Immature natural killer cell (primary cell): ENCODE results near the gene THOC2. TPM values are rescaled to one million over a fixed set of nuclear protein-coding genes. Genes with fewer than 3 reads are reported as not detected.

Experiments used
- DNase-seq, 3 donors: peaks; one replicate each; pipeline ENCODE4 v3.0.0; 2022; ENCODE audit warnings: mixed read lengths in 1 of 3
- H3K27ac Mint-ChIP-seq, 6 donors: one replicate each; pipeline ENCODE4 v1.8.0; 2020; ENCODE audit warnings: mixed read lengths in 6 of 6, mild to moderate bottlenecking in 5 of 6, inconsistent platforms in 4 of 6, moderate library complexity in 3 of 6
- H3K27me3 Mint-ChIP-seq, 3 donors: one replicate each; pipeline ENCODE4 v1.8.0; 2020 to 2021; ENCODE audit warnings: low read depth in 3 of 3, mild to moderate bottlenecking in 3 of 3, mixed read lengths in 3 of 3, moderate library complexity in 3 of 3, inconsistent platforms in 1 of 3
- H3K36me3 Mint-ChIP-seq, 3 donors: one replicate each; pipeline ENCODE4 v1.8.0; 2020; ENCODE audit warnings: mixed read lengths in 3 of 3, inconsistent platforms in 2 of 3, mild to moderate bottlenecking in 2 of 3
- H3K4me1 Mint-ChIP-seq, 2 donors: one replicate each; pipeline ENCODE4 v1.8.0; 2020; ENCODE audit warnings: inconsistent platforms in 2 of 2, mild to moderate bottlenecking in 2 of 2, mixed read lengths in 2 of 2, moderate library complexity in 1 of 2
- H3K4me3 Mint-ChIP-seq, 5 donors: one replicate each; pipeline ENCODE4 v1.8.0; 2020; ENCODE audit warnings: mild to moderate bottlenecking in 5 of 5, mixed read lengths in 5 of 5, inconsistent platforms in 3 of 5, moderate library complexity in 3 of 5
- H3K9me3 Mint-ChIP-seq, 6 donors: one replicate each; pipeline ENCODE4 v1.8.0; 2020; ENCODE audit warnings: mild to moderate bottlenecking in 6 of 6, mixed read lengths in 6 of 6, inconsistent platforms in 4 of 6, moderate library complexity in 3 of 6
- polyA plus RNA-seq, 3 donors: library from polyadenylated mRNA; unstranded; fragments of 300-500 nt; fragmentation: Illumina TruSeq; gene quantifications; one replicate each; pipeline ENCODE4 v1.2.3, GENCODE V29; 2021

THOC2 gene
- polyA plus RNA-seq, 3 donors from 2014 or later = 20.6 to 39.0 (median 22.2) TPM

- peaks cover 0 to 5% (median 2%) of the 10 kb centered on the region in 3 donors for H3K27me3 Mint-ChIP-seq
- H3K36me3 Mint-ChIP-seq = no peaks in the 10 kb centered on the region
- no peak overlapping the region for H3K27ac Mint-ChIP-seq
- H3K9me3 Mint-ChIP-seq = no peaks in the 10 kb centered on the region
- DNase-seq = no peak
- H3K4me1 Mint-ChIP-seq = no peaks in the 10 kb centered on the region
- no peak overlapping the region for H3K4me3 Mint-ChIP-seq
Measured at GRCh38 chrX:123562342-123563146, 170.3 kb downstream of the THOC2 start.

GRCh38 chrX:123561439-123562215 is 171.2 kb downstream of the THOC2 start:
- DNase-seq = no peak
- peaks cover 0 to 5% (median 2%) of the 10 kb centered on the region in 3 donors for H3K27me3 Mint-ChIP-seq
- no peaks in the 10 kb centered on the region for H3K4me1 Mint-ChIP-seq
- H3K36me3 Mint-ChIP-seq = no peaks in the 10 kb centered on the region
- H3K4me3 Mint-ChIP-seq = no peak overlapping the region
- H3K9me3 Mint-ChIP-seq = no peaks in the 10 kb centered on the region
- no peak overlapping the region for H3K27ac Mint-ChIP-seq

- H3K27me3 Mint-ChIP-seq = peaks cover 1 to 9% (median 1%) of the 10 kb centered on the region in 3 donors
- peaks cover 0 to 5% (median 0%) of the 10 kb centered on the region in 6 donors for H3K9me3 Mint-ChIP-seq
- no peaks in the 10 kb centered on the region for H3K36me3 Mint-ChIP-seq
- H3K27ac Mint-ChIP-seq = no peak overlapping the region
- H3K4me1 Mint-ChIP-seq = no peaks in the 10 kb centered on the region
- no peak overlapping the region for H3K4me3 Mint-ChIP-seq
- no peak for DNase-seq
Measured at GRCh38 chrX:123550829-123551228, 182.0 kb downstream of the THOC2 start.

Other genes starting within 250 kb of the THOC2 start
- gene XIAP, start 127.0 kb upstream of the THOC2 start, polyA plus RNA-seq = 10 to 100 TPM in 1 of 3 donors, 1 to 10 TPM in 2; 1.1 to 14.4 (median 6.3) TPM
- 10 to 100 TPM; 40.2 to 62.1 (median 52.5) TPM for gene STAG2, start 228.7 kb upstream of the THOC2 start, polyA plus RNA-seq